GM18520 (cell line): ENCODE data around the gene ZNF75A.

ENCODE experiments used
- ATAC-seq: cut with Tn5 transposase; IDR thresholded peaks from one replicate; pipeline ENCODE4 v1.9.1; 2021; ENCODE audit not compliant: unreplicated experiment

The ZNF75A gene

DNA sequence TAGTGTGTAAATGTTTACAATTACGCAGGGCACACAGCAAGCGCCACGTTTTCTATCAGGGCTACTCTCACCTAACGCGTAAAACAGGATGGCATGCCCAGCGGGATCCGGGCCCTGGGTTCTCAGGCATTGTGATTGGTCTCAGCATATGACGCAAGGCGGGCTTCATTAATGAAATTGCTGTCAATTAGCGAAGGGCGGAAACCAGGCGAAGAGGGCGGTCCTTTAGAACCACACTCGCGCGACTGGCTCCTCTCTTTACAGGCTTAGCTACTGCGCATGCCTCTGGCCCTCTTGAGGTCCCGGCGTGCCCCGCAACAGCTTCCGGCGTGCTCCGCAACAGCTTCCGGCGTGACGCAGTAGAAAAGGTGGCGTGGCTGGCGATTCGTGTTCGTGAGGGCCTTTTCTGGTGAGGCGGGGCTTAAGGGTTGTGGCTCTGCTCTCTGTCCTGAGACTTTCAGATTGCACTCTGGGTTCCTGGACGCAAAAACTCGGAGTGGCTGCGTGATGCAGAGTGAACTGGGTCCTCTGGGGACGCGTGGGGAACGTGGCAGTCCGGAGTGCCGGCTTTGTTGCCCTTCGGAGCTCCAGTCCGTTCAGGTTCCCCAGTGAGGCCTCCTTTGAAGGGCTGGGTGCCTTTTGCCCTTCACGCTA is 59.6 kb downstream of the ZNF75A start:
- ATAC-seq = no peak
